NOMO-1 (cell line): ENCODE data around the gene ELL3.
"Not testable (repeated sequence)": the region's sequence is repeated elsewhere in the genome, so short reads cannot be mapped to it uniquely, and the experiment has no call there.

ENCODE experiments used
- DNase-seq, 2 experiments: peaks; one replicate each; lab custom pipeline; 2025; ENCODE audit not compliant: unreplicated experiment in 2 of 2; lab: John Stamatoyannopoulos, UW

Gene ELL3

DNA sequence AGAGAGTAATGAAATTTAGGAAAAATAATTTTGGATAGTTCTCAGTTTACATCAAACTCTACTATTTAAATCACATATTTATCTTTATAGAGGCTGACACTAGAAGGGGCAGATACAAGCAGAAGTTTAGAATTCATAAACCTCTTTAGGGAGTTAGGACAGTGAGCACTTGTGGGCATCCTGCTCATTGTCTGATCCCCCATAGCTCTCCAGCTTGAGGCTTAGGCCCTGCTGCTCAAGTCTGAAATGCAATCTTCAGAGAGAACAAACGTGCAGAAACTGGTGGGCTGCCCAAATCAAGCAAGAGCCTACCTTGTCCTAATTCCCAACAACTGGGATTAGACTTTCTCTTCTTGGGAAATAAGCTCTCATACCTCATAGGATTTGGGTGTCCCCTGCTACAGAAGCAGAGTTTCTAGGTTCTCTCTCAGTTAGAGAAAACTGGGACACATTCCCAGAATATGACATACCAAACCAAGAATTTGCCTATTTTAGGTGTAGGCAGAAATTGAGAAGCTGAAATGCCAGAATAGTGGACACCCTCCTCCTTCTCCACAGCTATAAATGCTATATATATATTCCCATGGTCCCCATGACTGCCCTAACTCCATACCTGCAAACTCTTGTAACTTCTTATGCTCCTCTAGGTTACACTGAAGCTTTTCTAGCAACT lies 48.6 kb downstream of the ELL3 start:
- not testable (repeated sequence) for DNase-seq

DNA sequence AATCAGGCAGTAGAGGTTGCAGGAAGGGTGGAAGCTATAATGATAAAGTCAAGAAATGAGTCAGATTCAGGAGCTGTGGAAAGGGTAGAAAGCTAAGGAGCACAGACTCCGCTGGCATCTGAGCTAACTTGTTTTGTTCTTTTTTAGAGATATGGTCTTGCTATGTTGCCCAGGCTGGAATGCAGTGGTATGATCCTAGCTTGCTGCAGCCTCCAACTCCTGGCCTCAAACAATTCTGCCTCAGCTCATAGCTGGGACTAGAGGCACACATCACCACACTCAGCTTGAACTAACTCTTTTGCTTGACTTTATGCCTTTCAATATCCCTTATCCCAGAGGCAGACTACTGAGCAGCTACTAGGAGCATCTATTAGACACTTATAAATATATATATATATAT lies 50.5 kb downstream of the ELL3 start:
- not testable (repeated sequence) for DNase-seq

- DNase-seq: no peak
Observed at GRCh38 chr15:43723151-43723550, 53.6 kb downstream of the ELL3 start.
